WERI-Rb-1 (cell line): ENCODE results near the gene CRP.

ENCODE experiments used
- DNase-seq: peaks from one replicate; pipeline ENCODE4 v3.0.0-alpha.2; 2020
- H3K27ac ChIP-seq: fragments of 250-450 bp; sonication (Bioruptor Pico); 2 replicates; pipeline ENCODE4 v1.5.1; 2020; ENCODE audit warnings: mild to moderate bottlenecking, moderate library complexity
- H3K27me3 ChIP-seq: fragments of 250-450 bp; sonication (Bioruptor Pico); 2 replicates; pipeline ENCODE4 v1.5.1; 2021; ENCODE audit warnings: mild to moderate bottlenecking, low read depth, moderate library complexity; ENCODE audit not compliant: insufficient read depth, severe bottlenecking
- H3K36me3 ChIP-seq: fragments of 250-450 bp; sonication (Bioruptor Pico); 2 replicates; pipeline ENCODE4 v1.5.1; 2020; ENCODE audit warnings: mild to moderate bottlenecking, moderate library complexity
- H3K4me3 ChIP-seq: 2 replicates; pipeline ENCODE4 v1.5.1; 2011; ENCODE audit warnings: low read depth, mild to moderate bottlenecking, control low read depth, low read length
- H3K9me3 ChIP-seq: fragments of 250-450 bp; sonication (Bioruptor Pico); 2 replicates; pipeline ENCODE4 v1.5.1; 2021; ENCODE audit warnings: mild to moderate bottlenecking, moderate library complexity; ENCODE audit not compliant: severe bottlenecking
- CTCF ChIP-seq: IDR thresholded peaks from 2 replicates; pipeline ENCODE4 v1.5.1; 2011; ENCODE audit warnings: low read depth, mild to moderate bottlenecking, control low read depth, inconsistent platforms, low read length

CRP gene

GRCh38 chr1:159714529-159714928 is at the start of gene CRP:
Gene CRP, minus strand, starts transcription at chr1:159714589. Its CDS starts 104 bp downstream, at chr1:159714485.
- Histone ChIP-seq H3K9me3 (peaks cover 14% of the 10 kb centered on the region), H3K36me3 (no peaks in the 10 kb centered on the region), H3K27ac (no peak within 1 kb of the TSS), H3K27me3 (peaks cover 82% of the 10 kb centered on the region), H3K4me3 (no peak within 1 kb of the TSS)
- no peak for DNase-seq
- no peak for TF ChIP-seq CTCF

- Histone ChIP-seq H3K36me3 (no peaks in the 10 kb centered on the region), H3K4me3 (no peak overlapping the region), H3K27me3 (peaks cover 67% of the 10 kb centered on the region), H3K9me3 (peaks cover 6% of the 10 kb centered on the region), H3K27ac (no peak overlapping the region)
- DNase-seq = no peak
- TF ChIP-seq CTCF = no peak
Observed at GRCh38 chr1:159763686-159764085, 49.3 kb upstream of the CRP start.

GRCh38 chr1:159756397-159756796 is 42.0 kb upstream of the CRP start:
- no peaks in the 10 kb centered on the region for H3K36me3 ChIP-seq
- no peak for DNase-seq
- no peak for TF ChIP-seq CTCF
- no peaks in the 10 kb centered on the region for H3K9me3 ChIP-seq
- no peak overlapping the region for H3K27ac ChIP-seq
- H3K27me3 ChIP-seq = peaks cover 82% of the 10 kb centered on the region
- H3K4me3 ChIP-seq = no peak overlapping the region

GRCh38 chr1:159755451-159756007 is 41.1 kb upstream of the CRP start:
- Histone ChIP-seq H3K27ac (no peak overlapping the region), H3K27me3 (peaks cover 88% of the 10 kb centered on the region), H3K36me3 (no peaks in the 10 kb centered on the region), H3K9me3 (peaks cover 3% of the 10 kb centered on the region), H3K4me3 (no peak overlapping the region)
- DNase-seq = no peak
- no peak for TF ChIP-seq CTCF

- Histone ChIP-seq H3K4me3 (no peak overlapping the region), H3K36me3 (no peaks in the 10 kb centered on the region), H3K9me3 (peaks cover 3% of the 10 kb centered on the region), H3K27ac (no peak overlapping the region), H3K27me3 (peaks cover 98% of the 10 kb centered on the region)
- no peak for DNase-seq
- no peak for TF ChIP-seq CTCF
Observed at GRCh38 chr1:159753386-159753785, 39.0 kb upstream of the CRP start.

- TF ChIP-seq CTCF = no peak
- Histone ChIP-seq H3K4me3 (no peak overlapping the region), H3K9me3 (peaks cover 3% of the 10 kb centered on the region), H3K36me3 (no peaks in the 10 kb centered on the region), H3K27me3 (peaks cover 98% of the 10 kb centered on the region), H3K27ac (no peak overlapping the region)
- no peak for DNase-seq
Observed at GRCh38 chr1:159752135-159752580, 37.8 kb upstream of the CRP start.
